GM23248 (cell line): ENCODE measurements around the gene MYOM3.

ENCODE experiments used
- EZH2 ChIP-seq: fragments of 200-600 bp; sonication (generic); IDR thresholded peaks from 2 replicates; pipeline ENCODE4 v1.6.1; 2018; ENCODE audit warnings: antibody characterized with exemption, mild to moderate bottlenecking; ENCODE audit not compliant: insufficient read depth, poor library complexity, severe bottlenecking
- EZH2phosphoT487 ChIP-seq: fragments of 200-600 bp; sonication (generic); IDR thresholded peaks from 2 replicates; pipeline ENCODE4 v1.6.1; 2018; ENCODE audit warnings: antibody characterized with exemption, moderate library complexity, mild to moderate bottlenecking, low read depth; ENCODE audit not compliant: insufficient read depth

GRCh38 chr1:24123611-24124010, 11.7 kb upstream of the MYOM3 start:
- TF ChIP-seq EZH2 (no peak), EZH2phosphoT487 (no peak)
